Tibial artery (tissue), 4 donors: ENCODE measurements around the gene TTC23.

Experiments used
- DNase-seq, 2 donors: peaks; one replicate each; pipeline ENCODE4 v3.0.0-alpha.2; 2019
- H3K27ac ChIP-seq, 2 donors: fragments of 200-600 bp; sonication (generic) in 1 of 2; 1 replicate in 1 of 2; 2 replicates in 1 of 2; pipeline ENCODE4 v1.5.1; 2018 to 2019; ENCODE audit warnings: mild to moderate bottlenecking in 1 of 2
- H3K27me3 ChIP-seq, 2 donors: fragments of 200-600 bp; sonication (generic) in 1 of 2; one replicate each; pipeline versions ENCODE4 v1.5.1 to v1.6.0; 2016 to 2019
- H3K36me3 ChIP-seq, 3 donors: fragments of 200-600 bp; sonication (generic) in 2 of 3; one replicate each; pipeline ENCODE4 v1.5.1; 2016 to 2019; ENCODE audit warnings: mild to moderate bottlenecking in 2 of 3
- H3K4me1 ChIP-seq, 4 donors: fragments of 200-600 bp; sonication (generic) in 2 of 4; 1 replicate in 3 of 4; 2 replicates in 1 of 4; pipeline ENCODE4 v1.5.1; 2016 to 2019
- H3K4me3 ChIP-seq, 2 donors: fragments of 200-600 bp; sonication (generic) in 1 of 2; 1 replicate in 1 of 2; 2 replicates in 1 of 2; pipeline ENCODE4 v1.5.1; 2018 to 2019; ENCODE audit warnings: mild to moderate bottlenecking in 2 of 2
- H3K9me3 ChIP-seq, 3 donors: fragments of 200-600 bp; sonication (generic) in 1 of 3; one replicate each; pipeline ENCODE4 v1.5.1; 2016 to 2019
- intact Hi-C: fragments of 100-400 bp; cut with DNase I; formaldehyde crosslinking; loops from one replicate; pipeline ENCODE4 v1.15.0; 2023; ENCODE audit warnings: low total_unique reads
- TF ChIP-seq, protein P1 (sequence below), 2 experiments: fragments of 200-600 bp in 1 of 2; fragments of 450-650 bp in 1 of 2; IDR thresholded peaks; one replicate each; pipeline ENCODE4 v1.5.1; 2017 to 2019; ENCODE audit warnings: antibody characterized with exemption in 2 of 2, mild to moderate bottlenecking in 1 of 2, moderate library complexity in 1 of 2

The TTC23 gene

DNA sequence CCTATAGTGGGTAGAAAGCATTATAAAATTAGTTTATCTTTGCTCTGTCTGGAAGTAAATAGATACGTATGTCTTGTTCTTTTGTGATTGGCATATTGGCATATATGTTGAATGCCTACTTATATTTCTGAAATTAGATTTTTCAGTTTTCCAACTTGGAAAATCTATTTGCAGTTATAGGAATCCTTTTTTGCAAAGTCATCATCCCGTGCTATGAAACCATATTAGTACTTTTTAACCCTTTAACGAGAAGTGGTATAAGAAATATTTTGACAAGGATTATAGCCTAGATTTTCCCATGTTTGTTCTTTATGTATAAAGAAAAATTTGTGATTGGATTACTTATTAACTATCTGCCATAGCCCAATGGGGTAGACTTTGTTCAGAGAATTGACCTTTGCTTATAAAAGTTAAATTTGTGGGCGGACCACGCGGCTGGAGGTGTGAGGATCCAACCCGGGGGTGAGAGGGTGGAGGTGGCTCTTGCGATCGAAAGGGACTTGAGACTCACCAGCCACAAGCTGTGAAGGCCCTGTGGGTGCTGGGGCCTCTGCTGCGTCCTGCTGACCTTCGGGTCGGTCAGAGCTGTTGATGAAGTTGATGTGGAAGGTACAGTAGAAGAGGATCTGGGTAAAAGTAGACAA lies 7.8 kb upstream of the TTC23 start:
- intact Hi-C loops, result no loop called here
- TF ChIP-seq, protein P1, sequence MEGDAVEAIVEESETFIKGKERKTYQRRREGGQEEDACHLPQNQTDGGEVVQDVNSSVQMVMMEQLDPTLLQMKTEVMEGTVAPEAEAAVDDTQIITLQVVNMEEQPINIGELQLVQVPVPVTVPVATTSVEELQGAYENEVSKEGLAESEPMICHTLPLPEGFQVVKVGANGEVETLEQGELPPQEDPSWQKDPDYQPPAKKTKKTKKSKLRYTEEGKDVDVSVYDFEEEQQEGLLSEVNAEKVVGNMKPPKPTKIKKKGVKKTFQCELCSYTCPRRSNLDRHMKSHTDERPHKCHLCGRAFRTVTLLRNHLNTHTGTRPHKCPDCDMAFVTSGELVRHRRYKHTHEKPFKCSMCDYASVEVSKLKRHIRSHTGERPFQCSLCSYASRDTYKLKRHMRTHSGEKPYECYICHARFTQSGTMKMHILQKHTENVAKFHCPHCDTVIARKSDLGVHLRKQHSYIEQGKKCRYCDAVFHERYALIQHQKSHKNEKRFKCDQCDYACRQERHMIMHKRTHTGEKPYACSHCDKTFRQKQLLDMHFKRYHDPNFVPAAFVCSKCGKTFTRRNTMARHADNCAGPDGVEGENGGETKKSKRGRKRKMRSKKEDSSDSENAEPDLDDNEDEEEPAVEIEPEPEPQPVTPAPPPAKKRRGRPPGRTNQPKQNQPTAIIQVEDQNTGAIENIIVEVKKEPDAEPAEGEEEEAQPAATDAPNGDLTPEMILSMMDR (IDR thresholded peaks at IDR 0.05), result no peak

DNA sequence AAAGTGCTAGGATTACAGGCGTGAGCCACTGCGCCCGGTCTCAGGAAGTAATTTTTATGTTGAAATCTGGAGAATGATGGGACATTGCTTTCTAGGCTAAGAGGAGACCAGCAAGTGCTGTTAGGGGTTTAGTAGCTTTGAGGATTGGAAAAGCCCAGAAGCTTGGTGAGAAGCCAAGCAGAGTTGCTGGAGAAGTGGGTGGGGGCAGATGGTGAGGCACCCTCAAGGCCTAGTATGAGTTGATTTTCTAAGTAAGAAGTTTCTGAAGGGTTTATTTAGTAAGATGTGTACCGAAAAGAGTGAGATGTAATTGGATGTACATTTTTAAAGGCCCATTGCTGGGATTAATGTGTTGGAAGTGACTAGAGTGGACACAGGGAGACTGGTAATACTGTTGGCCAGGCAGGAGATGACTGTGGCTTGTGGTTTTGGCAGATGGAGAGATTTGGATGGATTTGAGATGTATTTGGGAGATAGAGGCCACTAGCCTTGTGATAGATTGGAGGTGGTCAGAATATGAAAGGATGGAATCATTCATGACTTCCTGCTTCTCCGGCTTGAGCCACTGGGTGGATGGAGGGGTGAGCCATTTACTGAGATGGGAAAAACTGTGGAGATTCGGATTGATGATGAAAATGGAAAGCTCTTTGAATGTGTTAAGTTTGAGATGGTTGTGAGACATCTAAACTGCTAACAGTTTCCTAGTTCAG lies 4.2 kb upstream of the TTC23 start:
- intact Hi-C loops, result no loop called here
- TF ChIP-seq, protein P1 (IDR thresholded peaks at IDR 0.05), result no peak
- Histone ChIP-seq H3K4me1 (peaks cover 0 to 26% (median 15%) of the 10 kb centered on the region in 4 donors), H3K27me3 (no peaks in the 10 kb centered on the region), H3K9me3 (no peaks in the 10 kb centered on the region), H3K36me3 (peaks cover 0 to 7% (median 5%) of the 10 kb centered on the region in 3 donors), H3K27ac (no peak overlapping the region), H3K4me3 (no peak overlapping the region)
- DNase-seq, result no peak

More for the DNA sequence above, 7.8 kb upstream of the TTC23 start:
- H3K9me3 ChIP-seq, result no peaks in the 10 kb centered on the region
- peaks cover 0 to 17% (median 5%) of the 10 kb centered on the region in 4 donors for H3K4me1 ChIP-seq
- no peak overlapping the region for H3K4me3 ChIP-seq
- DNase-seq, result no peak
- H3K27me3 ChIP-seq, result no peaks in the 10 kb centered on the region
- no peak overlapping the region for H3K27ac ChIP-seq
- H3K36me3 ChIP-seq, result peaks cover 3 to 7% (median 5%) of the 10 kb centered on the region in 3 donors

DNA sequence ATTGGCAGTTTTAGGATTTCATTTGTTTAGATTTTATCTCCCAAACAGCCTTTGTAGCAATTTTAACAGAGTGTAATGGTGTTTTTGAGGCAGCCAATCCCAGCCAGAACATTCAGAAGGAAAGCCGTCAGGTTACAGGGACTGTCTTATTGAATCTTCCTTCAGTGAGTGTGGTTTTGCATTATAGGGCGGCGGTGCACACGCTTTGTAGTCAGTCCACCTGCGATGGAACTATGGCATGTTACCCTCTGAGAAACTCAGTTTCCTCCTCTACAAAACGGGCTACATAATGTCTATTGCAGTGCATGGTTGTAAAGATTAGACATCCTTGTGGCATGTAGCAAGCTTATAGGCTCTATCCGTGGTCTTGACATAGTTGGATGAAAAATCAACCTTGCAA lies 2.9 kb upstream of the TTC23 start:
- H3K36me3 ChIP-seq, result peaks cover 0 to 5% (median 5%) of the 10 kb centered on the region in 3 donors
- H3K4me3 ChIP-seq, result peak overlapping the region; percentile 77 to 89
- no peak for DNase-seq
- H3K9me3 ChIP-seq, result no peaks in the 10 kb centered on the region
- intact Hi-C loops, result no loop called here
- TF ChIP-seq, protein P1 (IDR thresholded peaks at IDR 0.05), result no peak
- H3K27ac ChIP-seq, result peak overlapping the region in 1 of 2 donors; percentile 89
- peaks cover 0 to 33% (median 25%) of the 10 kb centered on the region in 4 donors for H3K4me1 ChIP-seq
- H3K27me3 ChIP-seq, result no peaks in the 10 kb centered on the region

DNA sequence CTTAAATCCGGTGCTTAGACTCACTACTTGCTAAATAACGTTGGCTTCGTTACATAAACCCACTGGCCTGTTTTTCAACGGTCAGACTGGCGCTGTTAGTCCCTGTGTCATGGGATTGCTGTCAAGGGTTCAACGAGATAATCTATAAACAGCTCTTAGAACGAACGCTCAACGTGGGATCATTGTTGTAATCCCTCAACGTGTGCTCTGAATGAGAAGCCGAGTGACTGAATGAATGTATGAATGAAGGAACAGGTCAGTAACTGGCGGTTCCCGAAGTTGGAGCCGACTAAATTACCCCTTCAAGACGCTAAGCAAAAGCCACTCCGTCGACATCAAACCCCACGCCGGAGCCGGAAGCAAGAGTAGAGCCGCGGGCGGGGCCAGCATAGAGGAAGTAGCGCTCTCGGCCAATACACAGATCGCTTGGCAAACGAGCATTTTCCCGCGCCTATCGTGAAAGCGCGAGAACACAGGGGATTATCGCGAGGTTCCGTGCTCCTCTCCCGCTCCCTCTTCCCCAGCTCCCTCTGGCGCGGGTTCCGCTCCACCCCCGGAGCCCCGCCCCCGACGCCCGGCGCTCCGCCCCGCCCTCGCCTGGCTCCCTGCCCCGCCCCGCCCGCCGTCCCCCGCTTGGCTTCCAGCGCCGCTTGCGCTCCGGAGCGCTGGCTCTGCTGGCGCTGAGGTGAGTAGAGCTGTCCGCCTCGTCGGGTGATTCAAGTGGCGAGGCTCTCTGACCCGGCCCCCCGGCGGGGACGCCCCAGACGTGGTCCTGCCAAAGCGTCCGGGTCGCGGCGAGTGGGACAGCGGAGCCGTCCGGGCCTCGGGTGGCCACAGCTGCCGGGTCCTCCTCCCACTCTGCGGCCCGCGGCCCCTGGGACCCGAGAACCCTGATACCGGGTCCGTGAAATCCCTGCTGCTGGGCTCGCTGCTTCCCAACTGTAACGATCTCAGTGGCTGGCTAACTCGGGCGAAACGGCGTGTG lies 1.8 kb upstream of the TTC23 start, which contains the start of gene LRRC28:
LRRC28 (plus strand) TSS at position 625 of the 985 bp plus-strand sequence. CDS start 4,477 bp downstream, outside the sequence.
- H3K27me3 ChIP-seq, result no peaks in the 10 kb centered on the region

More for the DNA sequence above, 1.8 kb upstream of the TTC23 start, which contains the start of gene LRRC28:
- intact Hi-C loops, result no loop called here
- Histone ChIP-seq H3K4me1 (peaks cover 0 to 45% (median 30%) of the 10 kb centered on the region in 4 donors), H3K27ac (peak within 1 kb of the TSS; percentile 87 to 89), H3K9me3 (no peaks in the 10 kb centered on the region), H3K4me3 (peak within 1 kb of the TSS; percentile 77 to 89), H3K36me3 (peaks cover 0 to 3% (median 0%) of the 10 kb centered on the region in 3 donors)
- TF ChIP-seq, protein P1 (IDR thresholded peaks at IDR 0.05), result no peak
- peak; percentile 99 for DNase-seq
